Panc1 (cell line): ENCODE measurements around the gene B4GALT2. TPM values are rescaled to one million over a fixed set of nuclear protein-coding genes. Genes with fewer than 3 reads are reported as not detected.

ENCODE experiments used
- ATAC-seq: fragments of 200-7000 bp; cut with Tn5 transposase; 2 replicates; pipeline ENCODE4 v1.9.1; 2020; ENCODE audit warnings: mild to moderate bottlenecking, moderate library complexity
- BruUV-seq: library from RNA; stranded (reverse); fragments of 400-500 nt; replicated peaks from 2 replicates; lab custom pipeline; 2021; lab: Mats Ljungman, UMichigan
- CTCF ChIA-PET: fragments of 300-600 bp; sonication (Branson Sonifier 250); formaldehyde crosslinking; loops from one replicate; lab custom pipeline; 2022; ENCODE audit warnings: antibody characterized with exemption; lab: Charles Lee
- POLR2A ChIA-PET: fragments of 300-600 bp; sonication (Branson Sonifier 250); formaldehyde crosslinking; loops from one replicate; lab custom pipeline; 2022; ENCODE audit warnings: antibody characterized with exemption; lab: Charles Lee
- DNase-seq: peaks from one replicate; pipeline ENCODE4 v3.0.0-alpha.2; 2010; ENCODE audit warnings: low read depth, low spot score
- H3K27ac ChIP-seq: 2 replicates; pipeline ENCODE4 v1.5.1; 2011; ENCODE audit warnings: mild to moderate bottlenecking, low read length, inconsistent platforms
- H3K27me3 ChIP-seq: fragments of 200-500 bp; sonication (Bioruptor generic); 2 replicates; pipeline ENCODE4 v1.6.0; 2014; ENCODE audit warnings: low read length, inconsistent platforms; ENCODE audit not compliant: control insufficient read depth, insufficient read depth
- H3K36me3 ChIP-seq: fragments of 200-500 bp; sonication (Bioruptor generic); 2 replicates; pipeline ENCODE4 v1.5.1; 2014; ENCODE audit warnings: inconsistent platforms, mild to moderate bottlenecking, low read length, moderate library complexity; ENCODE audit not compliant: control insufficient read depth, insufficient read depth
- H3K4me1 ChIP-seq: 2 replicates; pipeline ENCODE4 v1.5.1; 2011; ENCODE audit warnings: inconsistent platforms, mild to moderate bottlenecking, low read length, moderate library complexity; ENCODE audit not compliant: control insufficient read depth, insufficient read depth
- H3K4me3 ChIP-seq, 2 experiments: 2 replicates each; pipeline ENCODE4 v1.5.1; 2011 to 2012; ENCODE audit warnings: low read depth in 2 of 2, low read length in 2 of 2, mild to moderate bottlenecking in 2 of 2, inconsistent platforms in 1 of 2, moderate library complexity in 1 of 2
- H3K9me3 ChIP-seq: fragments of 200-500 bp; sonication (Bioruptor generic); 2 replicates; pipeline ENCODE4 v1.5.1; 2014; ENCODE audit warnings: low read depth, mild to moderate bottlenecking, inconsistent platforms, low read length, moderate library complexity; ENCODE audit not compliant: control insufficient read depth, insufficient read depth
- POLR2AphosphoS5 ChIP-seq: IDR thresholded peaks from 2 replicates; pipeline ENCODE4 v1.6.1; 2012; ENCODE audit warnings: mild to moderate bottlenecking, low read depth, low read length, moderate library complexity
- SIN3A ChIP-seq: IDR thresholded peaks from 2 replicates; pipeline ENCODE4 v1.6.1; 2012; ENCODE audit warnings: low read depth, mild to moderate bottlenecking, low read length, moderate library complexity, borderline replicate concordance; ENCODE audit not compliant: insufficient read depth
- TCF7L2 ChIP-seq: IDR thresholded peaks from 2 replicates; pipeline ENCODE4 v1.6.1; 2011; ENCODE audit warnings: mild to moderate bottlenecking, low read depth, low read length, inconsistent platforms
- in situ Hi-C: cut with HindIII; loops from 2 replicates; pipeline ENCODE4 v1.10.0; 2016; ENCODE audit warnings: low sequenced_read_pairs, low pct_unique_long_range_greater_than_20kb
- intact Hi-C: fragments of 100-400 bp; cut with micrococcal nuclease; formaldehyde crosslinking; loops from one replicate; pipeline ENCODE4 v1.10.0; 2022; ENCODE audit not compliant: unreplicated experiment
- total RNA-seq: library from RNA; stranded (reverse); gene quantifications from one replicate; pipeline ENCODE4 v1.2.1, GENCODE V29; 2021; ENCODE audit not compliant: unreplicated experiment
- TF ChIP-seq, protein P1 (sequence below): fragments of 450-650 bp; IDR thresholded peaks from 2 replicates; pipeline ENCODE4 v1.5.1; 2017; ENCODE audit warnings: mild to moderate bottlenecking
- TF ChIP-seq, protein P2 (sequence below), 2 experiments: IDR thresholded peaks; 2 replicates each; pipeline ENCODE4 v1.6.1; 2011 to 2012; ENCODE audit warnings: low read depth in 2 of 2, control low read depth in 1 of 2, low read length in 1 of 2, mild to moderate bottlenecking in 1 of 2, moderate library complexity in 1 of 2; ENCODE audit not compliant: insufficient read depth in 1 of 2

B4GALT2 gene
- total RNA-seq, 1 experiment from 2014 or later = 90.1 TPM

DNA sequence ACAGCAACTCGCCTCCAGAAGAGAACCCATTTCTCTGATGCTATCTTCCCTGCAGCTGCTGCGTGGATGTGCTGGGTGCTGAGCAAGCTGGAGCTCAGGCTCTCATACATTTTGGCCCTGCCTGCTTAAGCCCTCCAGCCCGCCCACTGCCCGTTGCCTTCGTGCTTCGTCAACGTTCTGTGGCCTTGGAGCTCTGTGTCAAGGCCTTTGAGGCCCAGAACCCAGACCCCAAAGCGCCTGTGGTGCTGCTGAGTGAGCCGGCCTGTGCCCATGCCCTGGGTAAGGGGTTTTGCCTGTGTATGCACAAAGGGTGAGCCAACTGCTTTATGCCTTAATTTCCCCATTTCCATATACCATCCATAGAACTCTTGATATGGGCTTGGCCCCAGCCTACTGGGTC, 8.1 kb upstream of the B4GALT2 start:
- in situ Hi-C loops = no loop called here
- Histone ChIP-seq H3K4me3 (peak overlapping the region; percentile 99 to 100), H3K36me3 (peaks cover 9% of the 10 kb centered on the region; the same call in 1 of the 2 replicates), H3K4me1 (peaks cover 21% of the 10 kb centered on the region), H3K9me3 (no peaks in the 10 kb centered on the region), H3K27ac (peak overlapping the region; percentile 95), H3K27me3 (no peaks in the 10 kb centered on the region)
- TF ChIP-seq POLR2AphosphoS5 = no peak
- TF ChIP-seq, protein P1, sequence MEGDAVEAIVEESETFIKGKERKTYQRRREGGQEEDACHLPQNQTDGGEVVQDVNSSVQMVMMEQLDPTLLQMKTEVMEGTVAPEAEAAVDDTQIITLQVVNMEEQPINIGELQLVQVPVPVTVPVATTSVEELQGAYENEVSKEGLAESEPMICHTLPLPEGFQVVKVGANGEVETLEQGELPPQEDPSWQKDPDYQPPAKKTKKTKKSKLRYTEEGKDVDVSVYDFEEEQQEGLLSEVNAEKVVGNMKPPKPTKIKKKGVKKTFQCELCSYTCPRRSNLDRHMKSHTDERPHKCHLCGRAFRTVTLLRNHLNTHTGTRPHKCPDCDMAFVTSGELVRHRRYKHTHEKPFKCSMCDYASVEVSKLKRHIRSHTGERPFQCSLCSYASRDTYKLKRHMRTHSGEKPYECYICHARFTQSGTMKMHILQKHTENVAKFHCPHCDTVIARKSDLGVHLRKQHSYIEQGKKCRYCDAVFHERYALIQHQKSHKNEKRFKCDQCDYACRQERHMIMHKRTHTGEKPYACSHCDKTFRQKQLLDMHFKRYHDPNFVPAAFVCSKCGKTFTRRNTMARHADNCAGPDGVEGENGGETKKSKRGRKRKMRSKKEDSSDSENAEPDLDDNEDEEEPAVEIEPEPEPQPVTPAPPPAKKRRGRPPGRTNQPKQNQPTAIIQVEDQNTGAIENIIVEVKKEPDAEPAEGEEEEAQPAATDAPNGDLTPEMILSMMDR = no peak
- no peak for TF ChIP-seq SIN3A
- TF ChIP-seq TCF7L2 = no peak
- TF ChIP-seq, protein P2, sequence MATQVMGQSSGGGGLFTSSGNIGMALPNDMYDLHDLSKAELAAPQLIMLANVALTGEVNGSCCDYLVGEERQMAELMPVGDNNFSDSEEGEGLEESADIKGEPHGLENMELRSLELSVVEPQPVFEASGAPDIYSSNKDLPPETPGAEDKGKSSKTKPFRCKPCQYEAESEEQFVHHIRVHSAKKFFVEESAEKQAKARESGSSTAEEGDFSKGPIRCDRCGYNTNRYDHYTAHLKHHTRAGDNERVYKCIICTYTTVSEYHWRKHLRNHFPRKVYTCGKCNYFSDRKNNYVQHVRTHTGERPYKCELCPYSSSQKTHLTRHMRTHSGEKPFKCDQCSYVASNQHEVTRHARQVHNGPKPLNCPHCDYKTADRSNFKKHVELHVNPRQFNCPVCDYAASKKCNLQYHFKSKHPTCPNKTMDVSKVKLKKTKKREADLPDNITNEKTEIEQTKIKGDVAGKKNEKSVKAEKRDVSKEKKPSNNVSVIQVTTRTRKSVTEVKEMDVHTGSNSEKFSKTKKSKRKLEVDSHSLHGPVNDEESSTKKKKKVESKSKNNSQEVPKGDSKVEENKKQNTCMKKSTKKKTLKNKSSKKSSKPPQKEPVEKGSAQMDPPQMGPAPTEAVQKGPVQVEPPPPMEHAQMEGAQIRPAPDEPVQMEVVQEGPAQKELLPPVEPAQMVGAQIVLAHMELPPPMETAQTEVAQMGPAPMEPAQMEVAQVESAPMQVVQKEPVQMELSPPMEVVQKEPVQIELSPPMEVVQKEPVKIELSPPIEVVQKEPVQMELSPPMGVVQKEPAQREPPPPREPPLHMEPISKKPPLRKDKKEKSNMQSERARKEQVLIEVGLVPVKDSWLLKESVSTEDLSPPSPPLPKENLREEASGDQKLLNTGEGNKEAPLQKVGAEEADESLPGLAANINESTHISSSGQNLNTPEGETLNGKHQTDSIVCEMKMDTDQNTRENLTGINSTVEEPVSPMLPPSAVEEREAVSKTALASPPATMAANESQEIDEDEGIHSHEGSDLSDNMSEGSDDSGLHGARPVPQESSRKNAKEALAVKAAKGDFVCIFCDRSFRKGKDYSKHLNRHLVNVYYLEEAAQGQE (IDR thresholded peaks at IDR 0.05; ENCODE audit: insufficient read depth in 1 of 2, low read depth in 2 of 2, low read length in 1 of 2) = no peak
- BruUV-seq = no TSS peak
- intact Hi-C loops = no loop called here
- ChIA-PET CTCF (no interaction called here), POLR2A (no interaction called here)
- DNase-seq (no peak), ATAC-seq (no peak)

DNA sequence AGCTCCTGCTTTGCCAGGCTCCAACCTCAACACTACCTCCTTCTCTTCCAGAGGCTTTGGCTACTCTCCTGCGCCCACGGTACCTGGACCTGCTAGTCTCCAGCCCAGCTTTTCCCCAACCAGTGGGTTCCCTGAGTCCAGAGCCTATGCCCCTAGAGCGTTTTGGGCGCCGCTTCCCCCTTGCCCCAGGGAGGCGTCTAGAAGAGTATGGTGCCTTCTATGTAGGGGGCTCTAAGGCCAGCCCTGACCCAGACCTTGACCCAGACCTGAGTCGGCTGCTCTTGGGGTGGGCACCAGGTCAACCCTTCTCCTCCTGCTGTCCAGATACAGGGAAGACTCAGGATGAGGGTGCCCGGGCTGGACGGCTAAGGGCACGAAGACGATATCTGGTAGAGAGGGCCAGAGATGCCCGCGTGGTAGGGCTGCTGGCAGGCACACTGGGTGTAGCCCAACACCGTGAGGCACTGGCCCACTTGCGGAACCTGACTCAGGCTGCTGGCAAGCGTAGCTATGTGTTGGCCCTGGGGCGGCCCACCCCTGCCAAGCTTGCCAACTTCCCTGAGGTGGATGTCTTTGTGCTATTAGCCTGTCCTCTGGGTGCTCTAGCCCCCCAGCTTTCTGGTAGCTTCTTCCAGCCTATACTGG, 7.6 kb upstream of the B4GALT2 start:
- Histone ChIP-seq H3K9me3 (no peaks in the 10 kb centered on the region), H3K36me3 (peaks cover 9% of the 10 kb centered on the region; the same call in 1 of the 2 replicates), H3K4me1 (peaks cover 27% of the 10 kb centered on the region), H3K27ac (no peak overlapping the region), H3K4me3 (peak overlapping the region in 1 of 2 experiments; percentile 99; a peak in 1 of 4 replicates), H3K27me3 (no peaks in the 10 kb centered on the region)
- DNase-seq (no peak), ATAC-seq (no peak)
- intact Hi-C loops = no loop called here
- BruUV-seq = no TSS peak
- CTCF ChIA-PET = no interaction called here
- in situ Hi-C loops = no loop called here
- POLR2A ChIA-PET = no interaction called here
- TF ChIP-seq, protein P2 (IDR thresholded peaks at IDR 0.05; ENCODE audit: insufficient read depth in 1 of 2, low read depth in 2 of 2, low read length in 1 of 2) = no peak
- TF ChIP-seq, protein P1 = no peak
- TF ChIP-seq POLR2AphosphoS5 = no peak
- no peak for TF ChIP-seq SIN3A
- TF ChIP-seq TCF7L2 = no peak
